Stomach (tissue), 9 donors: ENCODE results near the gene ASTN1. TPM values are rescaled to one million over a fixed set of nuclear protein-coding genes. Genes with fewer than 3 reads are reported as not detected.

Experiments
- DNase-seq, 2 donors: peaks; one replicate each; pipeline versions ENCODE4 v3.0.0 to v3.0.0-alpha.2; 2013 to 2019
- H3K27ac ChIP-seq, 5 donors: fragments of 200-600 bp in 4 of 5; sonication (generic) in 4 of 5; one replicate each; pipeline ENCODE4 v1.5.1; 2013 to 2019; ENCODE audit warnings: mild to moderate bottlenecking in 1 of 5, moderate library complexity in 1 of 5
- H3K27me3 ChIP-seq, 3 donors: fragments of 200-600 bp; sonication (generic); one replicate each; pipeline ENCODE4 v1.5.1; 2017 to 2019; ENCODE audit warnings: mixed run types in 1 of 3
- H3K36me3 ChIP-seq, 4 donors: fragments of 200-600 bp; sonication (generic); 1 replicate in 3 of 4; 2 replicates in 1 of 4; pipeline ENCODE4 v1.5.1; 2016 to 2019
- H3K4me1 ChIP-seq, 4 donors: fragments of 200-600 bp; sonication (generic); one replicate each; pipeline ENCODE4 v1.5.1; 2016 to 2019
- H3K4me3 ChIP-seq, 4 donors: fragments of 200-600 bp; sonication (generic) in 3 of 4; one replicate each; pipeline ENCODE4 v1.5.1; 2016 to 2019; ENCODE audit warnings: mild to moderate bottlenecking in 1 of 4
- H3K9me3 ChIP-seq, 4 donors: fragments of 200-600 bp; sonication (generic); one replicate each; pipeline ENCODE4 v1.5.1; 2016 to 2019
- EP300 ChIP-seq: sonication (generic); formaldehyde crosslinking; IDR thresholded peaks from one replicate; pipeline ENCODE4 v1.6.1; 2017; ENCODE audit warnings: antibody characterized with exemption
- POLR2A ChIP-seq, 4 donors: fragments of 450-650 bp; IDR thresholded peaks; one replicate each; pipeline ENCODE4 v1.6.1; 2016; ENCODE audit warnings: antibody characterized with exemption in 4 of 4, control low read depth in 2 of 4, mild to moderate bottlenecking in 1 of 4, moderate library complexity in 1 of 4
- POLR2AphosphoS5 ChIP-seq, 3 donors: sonication (generic); formaldehyde crosslinking; IDR thresholded peaks; one replicate each; pipeline ENCODE4 v1.6.1; 2016; ENCODE audit warnings: antibody characterized with exemption in 3 of 3
- WGBS, 5 donors: extraction: QIAGEN DNeasy Blood & Tissue Kit in 3 of 5; methylation state at CpG; one replicate each; pipeline versions ENCODE4 v1.1.5 to v1.1.7; 2013 to 2018; 5-methylcytosine and 5-hydroxymethylcytosine counted together
- intact Hi-C: fragments of 100-400 bp; cut with DNase I; formaldehyde crosslinking; loops from one replicate; pipeline ENCODE4 v1.15.1; 2023; ENCODE audit warnings: low total_unique reads
- polyA plus RNA-seq, 3 donors: library from polyadenylated mRNA; stranded (reverse); fragments of 200-250 nt; gene quantifications; one replicate each; pipeline ENCODE4 v1.2.3, GENCODE V29; 2013
- total RNA-seq, 5 donors: library from RNA; depleted of rRNA; stranded (reverse); fragments of >200 nt; gene quantifications; one replicate each; pipeline versions ENCODE4 v1.1.0 to v1.2.3, GENCODE V29; 2014 to 2016
- TF ChIP-seq, protein P1 (sequence below), 7 experiments: fragments of 450-650 bp in 4 of 7; fragments of 200-600 bp in 3 of 7; sonication (generic) in 3 of 7; IDR thresholded peaks; one replicate each; pipeline ENCODE4 v1.5.1; 2016 to 2019; ENCODE audit warnings: antibody characterized with exemption in 7 of 7, control low read depth in 2 of 7, mild to moderate bottlenecking in 1 of 7
- donor health status: healthy with polysubstance abuse.
- donor health status: Bipolar disorder and iron deficiency.
- donor health status: healthy.

Gene ASTN1
- total and polyA plus RNA-seq, 8 donors: 0.13 to 2.4 (median 0.51) TPM; not detected in 4

DNA sequence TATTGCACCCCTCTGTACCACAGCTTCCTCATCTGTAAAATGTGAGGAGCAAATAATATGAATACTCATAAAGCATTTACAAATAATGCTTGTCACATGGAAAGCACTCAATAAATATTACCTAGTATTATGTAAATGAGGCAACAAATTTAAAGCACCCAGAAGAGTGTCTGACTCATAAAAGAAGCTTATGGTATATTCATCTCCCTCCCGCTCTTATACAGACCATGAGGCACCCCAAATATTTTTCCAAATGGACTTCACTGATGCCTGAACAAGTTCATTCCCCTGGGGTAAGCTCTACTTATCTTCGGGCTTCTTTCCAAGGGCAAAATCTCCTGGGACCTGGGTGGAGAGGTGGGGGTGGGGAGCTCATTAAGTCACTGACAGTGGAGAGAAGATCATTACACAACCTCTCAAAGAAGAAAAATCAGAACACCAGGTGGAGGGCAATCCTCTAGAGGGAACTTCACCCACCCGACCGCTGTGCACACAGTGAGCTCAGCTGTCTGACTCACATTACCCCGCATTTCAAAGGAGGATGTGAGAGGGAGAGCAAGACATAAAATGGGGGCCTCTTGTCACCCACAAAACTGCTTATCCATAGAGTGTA lies 166.2 kb downstream of the ASTN1 start:
- DNase-seq: no peak
- peaks cover 0 to 4% (median 0%) of the 10 kb centered on the region in 3 donors for H3K27me3 ChIP-seq
- no peaks in the 10 kb centered on the region for H3K4me1 ChIP-seq
- TF ChIP-seq, protein P1, sequence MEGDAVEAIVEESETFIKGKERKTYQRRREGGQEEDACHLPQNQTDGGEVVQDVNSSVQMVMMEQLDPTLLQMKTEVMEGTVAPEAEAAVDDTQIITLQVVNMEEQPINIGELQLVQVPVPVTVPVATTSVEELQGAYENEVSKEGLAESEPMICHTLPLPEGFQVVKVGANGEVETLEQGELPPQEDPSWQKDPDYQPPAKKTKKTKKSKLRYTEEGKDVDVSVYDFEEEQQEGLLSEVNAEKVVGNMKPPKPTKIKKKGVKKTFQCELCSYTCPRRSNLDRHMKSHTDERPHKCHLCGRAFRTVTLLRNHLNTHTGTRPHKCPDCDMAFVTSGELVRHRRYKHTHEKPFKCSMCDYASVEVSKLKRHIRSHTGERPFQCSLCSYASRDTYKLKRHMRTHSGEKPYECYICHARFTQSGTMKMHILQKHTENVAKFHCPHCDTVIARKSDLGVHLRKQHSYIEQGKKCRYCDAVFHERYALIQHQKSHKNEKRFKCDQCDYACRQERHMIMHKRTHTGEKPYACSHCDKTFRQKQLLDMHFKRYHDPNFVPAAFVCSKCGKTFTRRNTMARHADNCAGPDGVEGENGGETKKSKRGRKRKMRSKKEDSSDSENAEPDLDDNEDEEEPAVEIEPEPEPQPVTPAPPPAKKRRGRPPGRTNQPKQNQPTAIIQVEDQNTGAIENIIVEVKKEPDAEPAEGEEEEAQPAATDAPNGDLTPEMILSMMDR (IDR thresholded peaks at IDR 0.05): no peak
- TF ChIP-seq POLR2A (IDR thresholded peaks at IDR 0.05) (no peak), EP300 (no peak), POLR2AphosphoS5 (IDR thresholded peaks at IDR 0.05) (no peak)
- no peaks in the 10 kb centered on the region for H3K36me3 ChIP-seq
- intact Hi-C loops: no loop called here
- WGBS, 5 donors: 73 to 82% (median 80%) methylated on average over 5 of the region's 5 CpGs
- no peaks in the 10 kb centered on the region for H3K9me3 ChIP-seq
- no peak overlapping the region for H3K4me3 ChIP-seq
- no peak overlapping the region for H3K27ac ChIP-seq

DNA sequence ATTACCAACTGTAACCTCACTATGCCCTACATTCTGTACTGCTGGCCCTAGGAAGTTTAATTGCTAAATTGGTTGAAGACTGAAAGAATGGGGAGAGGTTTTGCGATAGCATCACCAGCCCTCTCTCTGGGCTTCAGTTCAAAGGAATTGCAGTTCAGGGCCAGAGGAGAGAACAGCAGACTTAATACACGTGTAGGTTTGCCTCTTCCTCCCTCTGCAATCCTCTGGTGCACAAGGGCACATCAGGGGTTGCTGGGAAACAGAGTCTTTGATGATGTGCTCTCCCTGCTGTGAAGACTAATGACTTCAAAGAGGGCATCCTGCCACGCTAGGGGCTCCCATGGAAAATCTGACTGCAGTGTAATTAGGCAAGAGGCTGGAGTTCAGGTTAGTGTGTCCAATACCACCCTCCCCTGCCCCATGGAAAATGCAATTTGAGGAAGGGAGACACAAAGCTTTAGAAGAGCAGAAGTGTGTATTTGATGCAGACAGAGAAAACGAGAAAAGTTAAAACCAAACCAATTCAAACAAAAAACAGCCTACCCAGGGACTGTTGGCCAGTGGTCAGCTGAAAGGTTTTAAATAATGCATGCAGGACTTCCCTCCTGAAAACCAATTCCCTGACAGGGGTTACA lies 167.9 kb downstream of the ASTN1 start:
- no peaks in the 10 kb centered on the region for H3K9me3 ChIP-seq
- 11 to 20% (median 17%) methylated on average over 4 of the region's 4 CpGs for WGBS, 5 donors
- no peak overlapping the region for H3K4me3 ChIP-seq
- peaks cover 0 to 4% (median 0%) of the 10 kb centered on the region in 3 donors for H3K27me3 ChIP-seq
- DNase-seq: peak in 1 of 2 donors; percentile 64
- H3K36me3 ChIP-seq: no peaks in the 10 kb centered on the region
- no peaks in the 10 kb centered on the region for H3K4me1 ChIP-seq
- TF ChIP-seq POLR2A (IDR thresholded peaks at IDR 0.05) (no peak), EP300 (no peak), POLR2AphosphoS5 (IDR thresholded peaks at IDR 0.05) (no peak)
- TF ChIP-seq, protein P1 (IDR thresholded peaks at IDR 0.05): no peak
- intact Hi-C loops: no loop called here
- no peak overlapping the region for H3K27ac ChIP-seq

DNA sequence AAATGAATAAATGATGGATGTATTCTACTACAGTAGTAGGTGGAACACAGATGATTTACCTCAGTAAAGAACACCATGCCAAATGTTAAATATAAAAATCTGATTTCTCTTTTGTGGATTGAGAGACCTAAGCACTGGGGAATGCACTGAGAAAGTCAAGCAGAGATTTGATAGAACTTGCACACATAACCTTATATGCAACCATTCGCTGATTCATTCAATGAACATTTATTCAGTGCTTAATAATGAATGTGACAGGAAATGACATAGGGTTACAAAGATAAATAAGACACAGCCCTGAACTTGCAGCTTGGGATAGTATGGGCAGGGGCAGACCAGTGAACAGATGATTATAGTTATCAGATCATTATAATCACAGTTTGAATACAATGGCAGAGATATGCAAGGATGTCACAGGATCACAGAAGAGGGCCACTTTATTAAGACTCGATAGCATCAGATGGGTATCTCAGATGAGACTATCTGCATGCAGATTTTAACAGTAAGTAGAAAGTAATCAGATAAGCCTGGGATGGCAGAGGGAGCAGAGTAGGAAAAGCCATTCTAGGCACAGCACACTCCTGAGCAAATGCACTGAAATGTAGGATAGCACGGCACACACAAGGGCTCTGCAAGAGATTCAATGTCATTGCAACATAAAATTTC lies 169.4 kb downstream of the ASTN1 start:
- no peak overlapping the region for H3K27ac ChIP-seq
- no peak for DNase-seq
- H3K9me3 ChIP-seq: no peaks in the 10 kb centered on the region
- intact Hi-C loops: no loop called here
- H3K4me1 ChIP-seq: no peaks in the 10 kb centered on the region
- no peak overlapping the region for H3K4me3 ChIP-seq
- H3K36me3 ChIP-seq: no peaks in the 10 kb centered on the region
- H3K27me3 ChIP-seq: peaks cover 0 to 4% (median 0%) of the 10 kb centered on the region in 3 donors
- TF ChIP-seq, protein P1 (IDR thresholded peaks at IDR 0.05): no peak
- no peak for TF ChIP-seq POLR2AphosphoS5 (IDR thresholded peaks at IDR 0.05)
- TF ChIP-seq EP300: no peak
- no peak for TF ChIP-seq POLR2A (IDR thresholded peaks at IDR 0.05)
- 69 to 92% (median 84%) methylated on average over 3 of the region's 3 CpGs for WGBS, 5 donors

DNA sequence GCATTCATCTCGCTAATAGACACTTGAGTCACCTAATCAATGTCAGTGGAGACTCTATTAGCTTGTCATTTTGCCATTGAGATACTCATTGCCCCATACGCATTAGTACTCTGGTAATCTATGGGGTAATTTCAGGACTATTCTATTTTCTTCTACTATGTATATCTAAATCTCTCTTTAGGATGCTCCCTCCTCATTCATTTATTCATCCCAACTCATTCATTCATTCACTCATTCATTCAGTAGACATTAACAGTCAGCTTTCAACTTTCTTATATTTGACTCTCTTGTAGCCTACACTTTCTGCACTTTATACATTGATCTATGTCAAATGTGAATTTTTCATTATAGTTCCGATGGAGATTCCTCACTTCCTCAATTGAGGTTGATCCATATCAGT lies 170.9 kb downstream of the ASTN1 start:
- Histone ChIP-seq H3K27me3 (peaks cover 0 to 4% (median 0%) of the 10 kb centered on the region in 3 donors), H3K27ac (no peak overlapping the region), H3K36me3 (no peaks in the 10 kb centered on the region), H3K9me3 (no peaks in the 10 kb centered on the region), H3K4me3 (no peak overlapping the region), H3K4me1 (no peaks in the 10 kb centered on the region)
- intact Hi-C loops: no loop called here
- no peak for DNase-seq
- WGBS, 5 donors: 75 to 91% (median 82%) methylated on average over 3 of the region's 3 CpGs
- no peak for TF ChIP-seq EP300
- TF ChIP-seq POLR2A (IDR thresholded peaks at IDR 0.05): no peak
- TF ChIP-seq POLR2AphosphoS5 (IDR thresholded peaks at IDR 0.05): no peak
- TF ChIP-seq, protein P1 (IDR thresholded peaks at IDR 0.05): no peak
